Activated naive CD8-positive, alpha-beta T cell treated with anti-CD3 and anti-CD28 coated beads, Interleukin-2, amount 50 U/mL, for 24 hours (primary cell): ENCODE measurements around the gene CSN2.

Experiments used
- ATAC-seq: fragments of 150-1000 bp; cut with Tn5 transposase; one replicate; pipeline ENCODE4 v1.10.0; 2021
- DNase-seq: peaks from one replicate; pipeline ENCODE4 v3.0.0; 2021
- H3K27ac Mint-ChIP-seq: one replicate; pipeline ENCODE4 v1.8.0; 2021; ENCODE audit warnings: mild to moderate bottlenecking, mixed read lengths
- H3K27me3 Mint-ChIP-seq: one replicate; pipeline ENCODE4 v1.8.0; 2021; ENCODE audit warnings: mixed read lengths
- H3K36me3 Mint-ChIP-seq: one replicate; pipeline ENCODE4 v1.8.0; 2021; ENCODE audit warnings: low read depth, mixed read lengths
- H3K4me1 Mint-ChIP-seq: one replicate; pipeline ENCODE4 v1.8.0; 2021; ENCODE audit warnings: mixed read lengths
- H3K4me3 Mint-ChIP-seq: one replicate; pipeline ENCODE4 v1.8.0; 2021; ENCODE audit warnings: mild to moderate bottlenecking, moderate library complexity, mixed read lengths
- H3K9me3 Mint-ChIP-seq: one replicate; pipeline ENCODE4 v1.8.0; 2021; ENCODE audit warnings: mixed read lengths

CSN2 gene, protein sequence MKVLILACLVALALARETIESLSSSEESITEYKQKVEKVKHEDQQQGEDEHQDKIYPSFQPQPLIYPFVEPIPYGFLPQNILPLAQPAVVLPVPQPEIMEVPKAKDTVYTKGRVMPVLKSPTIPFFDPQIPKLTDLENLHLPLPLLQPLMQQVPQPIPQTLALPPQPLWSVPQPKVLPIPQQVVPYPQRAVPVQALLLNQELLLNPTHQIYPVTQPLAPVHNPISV

DNA sequence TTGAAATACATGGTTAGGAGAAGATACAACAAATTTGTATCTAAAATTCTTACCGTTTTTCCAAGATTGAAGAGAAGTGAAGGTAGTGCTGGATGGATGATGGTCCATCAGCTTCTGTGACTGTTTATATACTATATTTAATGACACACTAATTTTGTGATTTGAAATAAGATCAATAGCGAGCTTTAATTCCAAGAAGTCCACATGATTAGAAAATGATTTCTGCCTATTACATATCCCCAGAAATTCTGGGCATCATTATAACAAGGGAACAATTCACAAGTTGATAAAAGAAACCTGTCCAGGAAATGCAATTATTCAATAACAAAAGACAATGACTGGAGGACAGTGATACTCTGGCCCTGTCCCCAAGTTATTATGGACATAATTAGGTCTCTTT lies at the start of gene CSN2:
CSN2 (minus strand) TSS at position 101 of the 400 bp plus-strand sequence. CDS start 4,733 bp downstream, outside the sequence.
- Mint-ChIP-seq H3K36me3 (no peaks in the 10 kb centered on the region), H3K9me3 (no peaks in the 10 kb centered on the region), H3K27me3 (no peaks in the 10 kb centered on the region), H3K27ac (no peak within 1 kb of the TSS), H3K4me1 (no peaks in the 10 kb centered on the region), H3K4me3 (no peak within 1 kb of the TSS)
- ATAC-seq (no peak), DNase-seq (no peak)

DNA sequence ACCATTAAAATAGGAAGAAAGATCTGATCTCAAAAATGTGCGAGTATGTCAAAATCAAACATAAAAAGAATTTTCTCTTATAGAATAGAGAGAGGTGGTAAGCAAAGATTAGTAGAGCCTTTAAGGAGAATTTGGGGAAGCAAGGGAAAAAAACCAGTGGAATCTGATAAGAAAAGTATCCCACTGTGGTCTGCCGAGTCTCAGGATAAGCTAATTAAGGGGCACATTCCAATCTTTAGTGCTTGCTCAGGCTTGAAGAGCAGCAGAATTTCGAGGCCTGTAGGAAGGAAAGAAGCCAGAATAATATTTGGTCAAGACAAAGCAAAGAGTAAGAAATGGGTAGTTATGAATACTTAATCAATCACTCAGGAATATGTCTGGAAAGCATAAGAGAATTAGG lies 43.2 kb upstream of the CSN2 start:
- no peaks in the 10 kb centered on the region for H3K9me3 Mint-ChIP-seq
- no peaks in the 10 kb centered on the region for H3K27me3 Mint-ChIP-seq
- H3K36me3 Mint-ChIP-seq = no peaks in the 10 kb centered on the region
- DNase-seq (no peak), ATAC-seq (no peak)
- H3K4me3 Mint-ChIP-seq = no peak overlapping the region
- no peak overlapping the region for H3K27ac Mint-ChIP-seq
- no peaks in the 10 kb centered on the region for H3K4me1 Mint-ChIP-seq

DNA sequence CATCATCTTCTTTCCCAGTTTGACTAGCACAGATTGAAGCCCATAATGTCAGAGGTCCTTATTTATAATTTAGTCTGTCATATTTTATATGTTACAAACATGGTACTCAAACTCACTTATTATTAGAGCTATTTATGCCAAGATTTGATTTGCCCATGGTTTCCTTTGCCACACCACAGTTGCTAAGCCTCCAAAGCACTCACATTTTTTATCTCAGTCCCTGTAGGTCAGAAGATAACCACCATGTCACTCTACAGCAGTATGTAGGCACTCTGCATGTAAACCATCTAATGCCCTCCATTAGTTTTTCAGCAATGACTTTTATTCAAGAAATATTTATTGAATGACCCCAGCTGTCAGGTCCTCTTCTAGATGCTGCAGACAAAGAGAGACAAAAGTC lies 37.0 kb upstream of the CSN2 start:
- H3K27ac Mint-ChIP-seq = no peak overlapping the region

DNA sequence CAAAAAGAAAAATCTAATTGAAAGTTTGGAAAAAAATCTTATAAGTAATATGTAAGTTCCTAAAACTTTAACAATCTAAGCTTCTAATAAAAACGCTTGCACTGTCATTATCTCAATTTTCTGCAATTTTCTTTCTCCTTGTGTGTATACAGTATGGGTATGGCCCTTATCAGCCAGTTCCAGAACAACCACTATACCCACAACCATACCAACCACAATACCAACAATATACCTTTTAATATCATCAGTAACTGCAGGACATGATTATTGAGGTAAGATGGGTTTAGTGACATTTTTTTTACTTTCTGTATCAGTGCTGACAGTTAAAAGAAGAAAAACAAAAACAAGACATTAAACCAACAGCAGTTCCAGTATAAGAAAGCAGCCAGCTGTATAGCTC lies 35.2 kb upstream of the CSN2 start:
- H3K4me3 Mint-ChIP-seq = no peak overlapping the region
- H3K36me3 Mint-ChIP-seq = no peaks in the 10 kb centered on the region
- no peak overlapping the region for H3K27ac Mint-ChIP-seq
- no peak for DNase-seq
- no peaks in the 10 kb centered on the region for H3K27me3 Mint-ChIP-seq
- H3K9me3 Mint-ChIP-seq = no peaks in the 10 kb centered on the region
- no peak for ATAC-seq
- H3K4me1 Mint-ChIP-seq = no peaks in the 10 kb centered on the region

More for the DNA sequence above, 37.0 kb upstream of the CSN2 start:
- ATAC-seq (no peak), DNase-seq (no peak)
- H3K4me1 Mint-ChIP-seq = no peaks in the 10 kb centered on the region
- no peak overlapping the region for H3K4me3 Mint-ChIP-seq
- H3K36me3 Mint-ChIP-seq = no peaks in the 10 kb centered on the region
- H3K9me3 Mint-ChIP-seq = no peaks in the 10 kb centered on the region
- H3K27me3 Mint-ChIP-seq = no peaks in the 10 kb centered on the region

DNA sequence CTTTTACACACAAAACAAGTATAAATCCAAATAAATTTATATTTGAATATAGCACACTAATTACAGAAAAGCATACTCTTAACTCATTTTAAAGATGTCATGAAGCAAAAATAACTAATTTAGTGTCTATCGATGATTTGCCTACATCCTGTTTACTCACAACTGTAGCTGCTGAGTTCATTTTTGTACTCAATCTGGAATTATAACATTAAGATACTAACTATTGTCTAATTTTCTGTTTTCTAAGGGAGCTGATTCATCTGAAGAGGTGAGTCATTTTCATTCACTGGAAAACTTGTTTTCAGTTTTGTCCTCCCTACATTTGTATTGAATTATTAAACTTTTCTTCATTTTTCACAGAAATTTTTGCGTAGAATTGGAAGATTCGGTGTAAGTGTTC lies 33.9 kb upstream of the CSN2 start:
- no peaks in the 10 kb centered on the region for H3K27me3 Mint-ChIP-seq
- no peaks in the 10 kb centered on the region for H3K4me1 Mint-ChIP-seq
- no peak overlapping the region for H3K27ac Mint-ChIP-seq
- DNase-seq (no peak), ATAC-seq (no peak)
- no peak overlapping the region for H3K4me3 Mint-ChIP-seq
- no peaks in the 10 kb centered on the region for H3K9me3 Mint-ChIP-seq
- no peaks in the 10 kb centered on the region for H3K36me3 Mint-ChIP-seq

DNA sequence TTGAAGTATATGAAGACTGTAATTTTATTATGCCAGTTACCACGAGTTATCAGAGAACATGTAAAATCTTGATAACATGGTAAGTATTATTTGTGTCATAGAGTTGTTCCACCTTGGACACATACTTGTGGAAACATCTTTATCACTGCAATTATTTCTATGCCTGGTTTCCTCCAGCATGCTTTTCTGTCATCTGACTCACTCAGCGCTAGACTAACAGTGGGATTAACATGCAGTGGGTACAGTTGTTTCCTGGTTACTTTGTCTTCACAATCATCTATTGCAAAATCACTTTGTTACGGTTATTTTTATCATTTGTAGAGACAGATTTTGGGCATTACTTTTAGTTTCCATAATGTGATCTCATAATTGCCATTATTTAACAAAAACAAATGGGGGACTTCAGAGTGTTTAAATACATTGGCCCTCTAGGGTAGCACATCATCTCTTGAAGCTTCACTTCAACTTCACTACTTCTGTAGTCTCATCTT lies 30.0 kb upstream of the CSN2 start, which contains the start of gene STATH:
STATH (plus strand) TSS at position 441 of the 491 bp plus-strand sequence. CDS start 2,472 bp downstream, outside the sequence.
- no peak for DNase-seq
- no peak within 1 kb of the TSS for H3K27ac Mint-ChIP-seq
- H3K9me3 Mint-ChIP-seq = no peaks in the 10 kb centered on the region
- no peaks in the 10 kb centered on the region for H3K4me1 Mint-ChIP-seq
- H3K4me3 Mint-ChIP-seq = no peak within 1 kb of the TSS
- H3K36me3 Mint-ChIP-seq = no peaks in the 10 kb centered on the region
- no peak for ATAC-seq
- H3K27me3 Mint-ChIP-seq = no peaks in the 10 kb centered on the region

DNA sequence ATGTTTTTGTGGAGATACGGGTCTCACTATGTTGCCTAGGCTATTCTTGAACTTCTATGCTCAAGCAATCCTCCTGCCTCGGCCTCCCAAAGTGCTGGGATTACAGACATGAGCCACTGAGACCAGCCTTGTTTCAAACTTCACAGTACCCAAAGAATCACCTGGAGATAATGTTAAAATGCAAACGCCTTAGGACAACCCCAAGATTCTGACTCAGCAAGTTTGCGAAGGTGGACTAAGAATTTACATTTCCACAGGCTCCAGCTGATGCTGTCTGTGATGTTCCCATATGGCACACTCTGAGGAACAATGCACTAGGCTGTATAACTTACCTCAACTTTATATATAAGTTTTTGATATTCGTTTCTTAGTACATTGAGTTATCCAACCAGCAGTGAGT lies 29.3 kb upstream of the CSN2 start:
- Mint-ChIP-seq H3K4me1 (no peaks in the 10 kb centered on the region), H3K4me3 (no peak overlapping the region), H3K9me3 (no peaks in the 10 kb centered on the region), H3K27me3 (no peaks in the 10 kb centered on the region), H3K36me3 (no peaks in the 10 kb centered on the region), H3K27ac (no peak overlapping the region)
- DNase-seq (no peak), ATAC-seq (no peak)

DNA sequence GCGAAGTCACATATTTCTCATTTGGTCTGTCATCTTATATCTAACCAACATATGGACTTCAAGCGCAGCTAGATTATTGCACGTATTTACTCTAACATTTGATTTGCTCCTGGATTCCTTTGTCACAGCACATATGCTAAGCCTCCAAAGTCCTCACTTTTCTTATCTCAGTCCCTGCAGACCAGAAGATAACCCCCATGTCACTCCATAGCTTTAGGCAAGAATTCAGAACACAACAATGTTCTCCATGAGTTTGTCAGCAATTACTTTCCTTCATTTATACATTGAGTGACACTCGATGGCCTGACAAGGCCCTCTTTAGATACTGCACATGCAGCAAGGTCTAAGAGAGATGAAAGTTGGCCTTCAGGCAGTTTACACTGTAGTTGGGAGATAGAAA lies 25.5 kb upstream of the CSN2 start:
- Mint-ChIP-seq H3K4me3 (no peak overlapping the region), H3K27me3 (no peaks in the 10 kb centered on the region), H3K9me3 (no peaks in the 10 kb centered on the region), H3K36me3 (no peaks in the 10 kb centered on the region), H3K27ac (no peak overlapping the region), H3K4me1 (no peaks in the 10 kb centered on the region)
- no peak for ATAC-seq
- no peak for DNase-seq

DNA sequence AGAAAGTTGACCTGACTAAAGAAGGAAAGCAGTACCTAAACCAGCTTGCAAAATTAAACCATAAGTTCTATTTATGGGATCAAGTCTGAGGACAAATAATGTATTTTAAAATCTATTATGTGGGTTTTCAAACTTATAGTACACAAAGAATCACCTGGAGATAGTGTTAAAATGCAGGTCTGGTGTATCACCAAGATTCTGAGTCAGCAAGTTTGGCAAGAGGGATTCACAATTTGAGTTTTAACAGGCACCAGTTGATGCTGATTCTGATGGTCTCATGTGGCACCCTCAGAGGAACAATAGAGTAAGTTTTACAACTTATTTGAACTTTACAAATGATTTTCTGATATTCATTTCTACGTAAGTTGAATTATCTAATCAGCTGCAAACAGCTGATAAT lies 21.1 kb upstream of the CSN2 start:
- no peak for ATAC-seq
- Mint-ChIP-seq H3K27me3 (no peaks in the 10 kb centered on the region), H3K9me3 (no peaks in the 10 kb centered on the region), H3K36me3 (no peaks in the 10 kb centered on the region), H3K4me3 (no peak overlapping the region), H3K27ac (no peak overlapping the region), H3K4me1 (no peaks in the 10 kb centered on the region)
- DNase-seq = no peak

DNA sequence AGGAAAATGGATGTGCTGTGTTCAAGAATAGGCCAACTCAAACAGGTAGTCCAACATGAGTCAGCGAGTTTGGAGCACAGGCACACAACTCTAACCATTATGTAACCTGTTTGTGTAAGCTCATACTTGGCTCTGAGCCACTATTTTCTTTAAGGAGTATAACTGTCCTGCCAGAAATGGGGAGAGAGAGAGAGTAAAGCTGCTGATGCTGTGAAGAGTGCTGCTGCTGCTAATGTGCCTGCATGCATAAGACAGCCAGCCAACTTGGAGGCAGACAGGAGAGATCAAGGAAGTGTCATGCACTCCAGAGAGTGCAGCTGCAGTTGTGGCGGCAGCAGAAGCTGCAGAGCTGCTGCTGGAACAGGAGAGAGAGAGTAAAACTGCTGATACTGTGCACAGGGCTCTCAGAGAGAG lies 18.5 kb upstream of the CSN2 start:
- no peaks in the 10 kb centered on the region for H3K27me3 Mint-ChIP-seq
- DNase-seq (no peak), ATAC-seq (no peak)
- H3K4me3 Mint-ChIP-seq = no peak overlapping the region
- no peak overlapping the region for H3K27ac Mint-ChIP-seq
- H3K4me1 Mint-ChIP-seq = no peaks in the 10 kb centered on the region
- H3K36me3 Mint-ChIP-seq = no peaks in the 10 kb centered on the region
- no peaks in the 10 kb centered on the region for H3K9me3 Mint-ChIP-seq

DNA sequence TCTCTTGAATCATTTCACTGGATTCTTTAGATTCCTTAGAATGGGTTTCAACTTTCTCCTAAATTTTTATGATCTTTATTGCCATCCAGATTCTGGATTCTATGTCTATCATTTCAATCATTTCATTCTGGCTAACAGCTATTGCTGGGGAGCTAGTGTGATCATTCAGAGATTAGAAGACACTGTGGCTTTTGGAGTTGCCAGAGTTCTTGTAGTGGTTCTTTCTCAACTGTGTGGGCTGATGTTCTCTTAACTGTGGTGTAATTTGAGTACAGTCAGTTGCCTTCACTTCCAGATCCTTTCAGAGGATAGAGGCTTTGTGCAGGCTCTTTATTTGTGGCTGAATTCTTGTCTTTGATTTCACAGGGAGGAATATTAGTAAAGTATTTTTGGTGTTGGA lies 12.1 kb upstream of the CSN2 start:
- Mint-ChIP-seq H3K27me3 (no peaks in the 10 kb centered on the region), H3K4me1 (no peaks in the 10 kb centered on the region), H3K9me3 (no peaks in the 10 kb centered on the region), H3K27ac (no peak overlapping the region), H3K4me3 (no peak overlapping the region), H3K36me3 (no peaks in the 10 kb centered on the region)
- ATAC-seq (no peak), DNase-seq (no peak)

DNA sequence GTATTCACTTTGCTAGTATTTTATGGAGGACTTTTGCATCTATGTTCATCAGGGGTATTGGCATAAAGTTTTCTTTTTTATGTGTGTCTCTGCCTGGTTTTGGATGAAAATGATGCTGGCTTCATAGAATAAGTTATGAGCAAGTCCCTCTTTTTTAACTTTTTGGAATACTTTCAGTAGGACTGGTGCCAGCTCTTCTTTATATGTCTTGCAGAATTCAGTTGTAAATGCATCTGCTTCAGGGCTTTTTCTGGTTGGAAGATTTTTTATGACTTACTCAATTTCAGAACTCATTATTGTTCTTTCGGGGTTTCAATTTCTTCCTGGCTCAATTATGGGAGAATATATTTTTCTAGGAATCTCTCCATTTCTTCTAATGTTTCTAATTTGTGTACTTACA lies 9.1 kb upstream of the CSN2 start:
- no peaks in the 10 kb centered on the region for H3K36me3 Mint-ChIP-seq
- no peaks in the 10 kb centered on the region for H3K27me3 Mint-ChIP-seq

DNA sequence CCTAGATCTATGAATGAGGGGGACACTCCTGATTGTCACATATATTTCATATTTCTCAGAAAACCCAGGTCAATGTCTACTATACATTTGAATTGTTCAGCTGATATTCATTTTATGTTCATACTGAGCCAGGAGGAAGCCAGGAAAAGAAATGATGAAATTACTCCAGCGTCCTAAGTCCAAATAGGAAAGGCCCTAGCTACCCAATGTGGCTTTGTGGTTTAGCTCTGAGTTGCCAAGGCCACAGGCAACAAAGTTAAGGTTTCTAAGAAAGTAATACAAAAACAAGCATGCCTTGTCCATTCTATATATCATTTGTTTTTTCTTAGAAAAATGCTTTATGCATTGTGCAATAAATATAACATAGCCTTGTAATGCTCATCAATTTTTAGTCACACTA lies 4.5 kb upstream of the CSN2 start:
- H3K36me3 Mint-ChIP-seq = no peaks in the 10 kb centered on the region
- no peaks in the 10 kb centered on the region for H3K9me3 Mint-ChIP-seq
- no peak overlapping the region for H3K27ac Mint-ChIP-seq
- H3K4me1 Mint-ChIP-seq = no peaks in the 10 kb centered on the region
- DNase-seq (no peak), ATAC-seq (no peak)
- no peaks in the 10 kb centered on the region for H3K27me3 Mint-ChIP-seq
- H3K4me3 Mint-ChIP-seq = no peak overlapping the region

More for the DNA sequence above, 9.1 kb upstream of the CSN2 start:
- ATAC-seq (no peak), DNase-seq (no peak)
- Mint-ChIP-seq H3K9me3 (no peaks in the 10 kb centered on the region), H3K4me1 (no peaks in the 10 kb centered on the region), H3K4me3 (no peak overlapping the region), H3K27ac (no peak overlapping the region)

DNA sequence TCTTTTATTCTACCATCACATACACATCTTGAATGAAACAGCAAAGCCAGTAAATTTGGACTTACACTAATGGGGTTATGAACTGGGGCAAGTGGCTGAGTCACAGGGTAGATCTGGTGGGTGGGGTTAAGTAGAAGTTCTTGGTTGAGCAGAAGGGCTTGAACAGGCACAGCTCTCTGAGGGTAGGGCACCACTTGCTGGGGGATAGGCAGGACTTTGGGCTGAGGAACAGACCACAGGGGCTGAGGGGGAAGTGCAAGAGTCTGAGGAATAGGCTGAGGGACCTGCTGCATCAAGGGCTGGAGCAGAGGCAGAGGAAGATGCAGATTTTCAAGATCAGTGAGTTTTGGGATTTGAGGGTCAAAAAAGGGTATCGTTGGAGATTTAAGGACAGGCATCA lies 8.3 kb downstream of the CSN2 start:
- H3K27me3 Mint-ChIP-seq = no peaks in the 10 kb centered on the region
- H3K9me3 Mint-ChIP-seq = no peaks in the 10 kb centered on the region
- no peak overlapping the region for H3K27ac Mint-ChIP-seq
- no peak overlapping the region for H3K4me3 Mint-ChIP-seq
- DNase-seq (no peak), ATAC-seq (no peak)
- no peaks in the 10 kb centered on the region for H3K36me3 Mint-ChIP-seq
- H3K4me1 Mint-ChIP-seq = no peaks in the 10 kb centered on the region

DNA sequence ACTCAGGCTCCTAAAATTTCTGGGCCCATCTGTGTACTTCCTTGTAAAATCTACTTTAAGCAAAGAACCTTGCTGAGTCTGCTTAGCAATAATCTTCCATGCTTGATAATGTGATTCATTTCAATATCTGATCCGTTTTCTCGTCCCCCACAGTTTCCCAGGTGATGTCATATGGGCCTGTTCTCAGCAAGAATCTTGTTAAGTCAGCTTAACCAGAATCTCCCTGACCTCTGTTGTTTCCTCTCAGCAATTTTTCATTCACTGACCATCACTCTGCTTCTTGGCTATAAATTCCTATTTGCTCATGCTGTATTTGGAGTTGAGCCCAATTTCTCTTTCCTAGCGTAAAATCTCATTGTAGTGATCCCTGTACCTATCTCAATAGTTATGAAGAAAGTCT lies 13.9 kb downstream of the CSN2 start:
- Mint-ChIP-seq H3K27me3 (no peaks in the 10 kb centered on the region), H3K9me3 (no peaks in the 10 kb centered on the region), H3K36me3 (no peaks in the 10 kb centered on the region), H3K4me1 (no peaks in the 10 kb centered on the region), H3K4me3 (no peak overlapping the region), H3K27ac (no peak overlapping the region)
- DNase-seq (no peak), ATAC-seq (no peak)

DNA sequence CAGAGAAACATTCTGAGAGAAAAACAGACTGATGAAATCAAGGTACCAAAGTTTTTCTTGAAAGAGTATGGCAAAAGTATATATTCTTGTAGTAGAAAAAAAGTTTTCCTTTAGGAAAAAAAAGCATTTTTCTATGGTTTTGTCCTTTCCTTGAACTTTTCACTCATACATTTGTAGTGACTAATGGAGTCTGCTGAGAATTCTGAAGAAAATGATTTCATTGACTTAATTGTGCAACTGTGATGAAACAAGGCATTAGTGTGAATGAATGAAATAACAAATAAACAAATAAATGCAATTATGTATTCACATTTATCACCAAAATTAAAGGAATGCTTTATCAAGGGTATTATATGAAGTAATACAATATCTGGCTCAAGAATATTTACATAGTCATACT lies 29.0 kb downstream of the CSN2 start:
- Mint-ChIP-seq H3K4me1 (no peaks in the 10 kb centered on the region), H3K27ac (no peak overlapping the region), H3K27me3 (no peaks in the 10 kb centered on the region), H3K9me3 (no peaks in the 10 kb centered on the region), H3K36me3 (no peaks in the 10 kb centered on the region), H3K4me3 (no peak overlapping the region)
- ATAC-seq (no peak), DNase-seq (no peak)
